Measurements from ENCODE around the gene PRKCA.
"Not testable (repeated sequence)": the region's sequence is repeated elsewhere in the genome, so short reads cannot be mapped to it uniquely, and the experiment has no call there.

Gene PRKCA

DNA sequence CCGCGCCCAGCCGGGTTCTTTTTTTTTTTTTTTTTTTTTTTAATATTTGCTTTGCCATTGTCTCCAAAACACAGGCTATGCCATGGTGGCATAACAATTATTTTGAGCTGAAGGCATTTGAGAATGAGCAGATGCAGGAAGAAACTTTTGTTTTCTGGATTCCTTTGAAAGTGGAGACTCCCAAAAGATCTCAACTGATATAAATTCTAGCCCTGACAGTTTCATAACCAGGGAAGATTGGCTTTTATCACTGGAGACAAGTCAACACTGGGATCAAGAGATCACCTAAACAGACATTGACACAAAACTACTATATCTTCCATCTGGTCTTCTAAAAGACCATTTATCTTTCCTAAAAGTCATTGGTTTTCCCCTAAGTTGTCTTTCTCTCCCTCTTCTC, 10.1 kb upstream of the PRKCA start:
- no peak for DNase-seq

- DNase-seq = no peak
These were observed 6.1 kb upstream of the PRKCA start for GRCh38 chr17:66296289-66296725.

GRCh38 chr17:66297443-66297842, 5.0 kb upstream of the PRKCA start:
- not testable (repeated sequence) for DNase-seq

DNA sequence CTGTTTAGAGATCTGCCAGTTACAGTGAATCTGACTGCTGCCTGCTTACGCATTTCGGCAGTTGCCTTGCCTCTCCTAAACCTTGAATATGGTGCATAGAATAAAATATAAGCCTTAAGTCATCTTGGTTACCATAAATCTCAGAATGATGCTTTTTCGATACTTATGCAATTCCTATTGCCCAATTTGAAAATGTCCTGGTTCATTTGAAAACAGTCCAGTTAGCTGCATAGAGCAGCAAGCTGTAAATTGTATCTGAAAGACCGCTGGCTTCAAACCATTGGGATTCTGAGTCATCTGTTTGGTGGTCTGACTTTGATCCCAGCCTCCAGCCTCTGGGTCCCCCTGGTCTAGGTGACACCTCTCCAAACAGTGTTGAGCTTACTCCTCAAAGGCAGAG, 2.7 kb upstream of the PRKCA start:
- DNase-seq = no peak

GRCh38 chr17:66300956-66301355, 1.5 kb upstream of the PRKCA start:
- DNase-seq = no peak

GRCh38 chr17:66301367-66301863, 998 bp upstream of the PRKCA start:
- no peak for DNase-seq

- peak; percentile 64 for DNase-seq
These were observed 581 bp downstream of the PRKCA start for GRCh38 chr17:66302761-66303626.

DNA sequence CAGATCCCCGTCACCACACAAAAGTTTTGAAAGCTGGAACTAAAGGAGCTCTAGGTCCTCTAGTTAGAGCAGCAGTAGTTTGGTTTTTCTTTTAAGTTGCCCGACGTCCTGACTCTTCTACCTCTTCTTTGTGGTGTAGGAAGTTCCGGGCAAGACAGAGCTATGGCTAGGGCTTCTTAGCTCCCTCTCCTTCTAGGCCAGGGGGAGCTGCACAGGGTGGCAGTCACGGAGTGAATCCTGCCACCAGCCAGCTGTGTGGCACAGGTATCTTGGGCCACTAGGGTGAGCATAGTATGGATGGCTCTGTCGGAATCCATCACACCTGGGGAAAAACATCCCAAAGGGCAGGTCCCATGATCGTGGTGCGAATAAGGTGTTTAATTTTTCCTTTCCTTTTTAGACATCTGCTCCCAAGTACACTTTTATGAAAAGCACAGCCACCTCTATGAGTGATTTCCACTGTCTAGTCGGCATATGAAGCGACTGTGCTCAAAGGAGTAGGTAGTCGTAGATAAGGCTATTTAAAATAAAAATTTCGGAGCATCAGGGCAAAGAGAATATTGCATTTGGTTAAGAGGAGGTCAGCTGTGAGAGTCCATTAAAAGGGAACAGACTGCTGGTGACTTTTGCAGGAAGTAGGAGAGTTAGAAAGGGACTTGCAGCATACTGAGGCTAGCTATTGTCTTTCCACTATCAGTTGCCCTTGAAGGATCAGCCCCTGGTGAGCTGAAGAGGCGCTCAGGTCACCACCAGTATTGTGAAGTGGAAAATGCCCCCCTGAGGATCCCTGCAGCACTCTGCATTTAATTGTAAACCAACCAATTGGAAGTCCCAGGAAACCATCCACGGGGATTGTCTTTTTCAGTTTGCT, 2.1 kb downstream of the PRKCA start:
- DNase-seq = peak; percentile 46

DNA sequence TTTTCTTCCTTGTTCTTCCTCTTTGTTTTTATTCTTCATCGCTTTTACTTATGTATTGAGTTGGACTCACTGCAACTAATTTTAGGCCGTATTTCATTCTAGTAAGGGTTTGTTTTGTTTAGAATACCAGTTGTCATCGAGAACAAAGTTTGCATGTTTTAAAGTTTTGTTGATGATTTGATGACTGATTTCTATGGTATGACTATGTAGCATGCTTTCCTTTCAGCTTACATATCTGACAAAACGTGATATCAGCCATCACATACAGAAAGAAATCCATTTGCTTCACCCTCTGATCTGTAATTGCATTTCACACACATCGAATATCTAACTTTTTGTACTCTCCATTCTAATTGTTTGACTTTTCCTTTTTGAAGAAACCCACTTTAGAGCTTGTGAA, 4.0 kb downstream of the PRKCA start:
- no peak for DNase-seq

- DNase-seq = no peak
These were observed 4.8 kb downstream of the PRKCA start for GRCh38 chr17:66307257-66307656.

DNA sequence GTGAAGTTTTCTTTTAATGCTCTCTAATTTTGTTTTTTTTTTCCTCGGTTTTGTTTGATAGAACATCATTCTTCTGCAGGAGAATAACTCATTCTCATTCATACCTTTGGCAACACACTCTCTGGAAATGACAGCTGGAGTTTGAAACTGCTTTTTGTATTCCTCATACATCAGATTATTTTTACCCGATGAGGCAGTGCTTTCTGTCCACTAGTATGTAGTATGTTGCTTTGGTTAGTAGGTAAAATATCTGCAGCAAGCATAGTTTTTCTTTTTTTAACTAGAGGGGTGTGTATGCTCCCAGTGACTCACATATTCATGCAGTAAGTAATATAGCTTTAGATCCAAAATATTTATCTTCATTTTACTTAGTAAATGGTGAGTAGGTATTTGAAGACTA, 6.4 kb downstream of the PRKCA start:
- no peak for DNase-seq

DNA sequence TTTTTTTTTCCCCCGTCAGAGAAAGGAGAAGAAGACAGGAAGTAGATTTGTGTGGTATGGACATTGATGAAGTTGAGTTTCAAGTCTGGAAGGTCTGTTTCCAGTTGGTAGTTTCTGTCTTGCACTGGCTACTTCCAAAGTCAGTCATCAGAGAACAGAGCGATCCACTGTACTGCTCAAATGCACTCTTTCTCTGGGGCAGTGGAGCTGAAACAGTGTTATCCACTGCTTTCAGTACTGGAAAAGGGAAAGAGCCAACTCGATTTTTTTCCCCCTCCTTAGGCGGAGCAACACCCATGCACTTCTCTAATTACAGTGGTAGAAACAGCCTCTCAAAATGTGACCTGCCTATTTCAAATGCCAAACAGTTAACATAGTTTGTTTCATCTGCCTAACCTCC, 7.4 kb downstream of the PRKCA start:
- no peak for DNase-seq

- peak; percentile 59 for DNase-seq
These were observed 8.2 kb downstream of the PRKCA start for GRCh38 chr17:66310528-66311148.

DNA sequence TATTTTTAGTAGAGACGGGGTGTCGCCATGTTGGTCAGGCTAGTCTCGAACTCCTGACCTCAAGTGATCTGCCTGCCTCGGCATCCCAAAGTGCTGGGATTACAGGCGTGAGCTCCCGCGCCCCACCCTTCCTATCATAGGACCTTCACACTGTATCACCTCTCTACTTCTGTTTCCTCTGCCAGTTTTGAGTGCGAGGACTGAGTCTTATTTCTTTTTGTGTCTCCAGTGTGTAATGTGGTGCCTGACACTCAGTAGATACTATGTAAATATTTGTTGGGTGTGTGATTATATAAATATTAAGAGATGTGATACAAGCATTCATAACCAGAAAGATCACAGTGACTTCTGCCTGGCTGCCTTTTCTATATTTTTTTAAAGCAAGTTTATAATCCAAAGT, 10.5 kb downstream of the PRKCA start:
- DNase-seq = no peak

DNA sequence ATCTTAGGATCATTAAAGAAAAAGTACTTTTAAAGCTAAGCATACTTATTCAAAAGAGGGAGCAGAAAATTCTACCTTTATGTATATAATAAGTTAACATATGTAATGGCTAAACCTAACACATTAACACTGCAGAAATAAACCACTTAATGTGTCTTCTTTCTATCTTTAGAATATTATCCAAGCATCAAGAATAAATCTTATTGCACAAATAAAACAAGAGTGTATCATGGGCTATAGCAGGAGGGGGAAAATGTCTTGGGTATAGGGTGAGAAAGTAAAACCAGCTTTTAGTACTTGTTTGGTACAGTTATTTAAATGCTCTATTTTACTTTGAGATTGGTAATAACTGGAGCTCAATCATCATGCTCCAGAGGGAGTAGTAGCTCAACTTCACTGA, 10.9 kb downstream of the PRKCA start:
- DNase-seq = no peak

DNA sequence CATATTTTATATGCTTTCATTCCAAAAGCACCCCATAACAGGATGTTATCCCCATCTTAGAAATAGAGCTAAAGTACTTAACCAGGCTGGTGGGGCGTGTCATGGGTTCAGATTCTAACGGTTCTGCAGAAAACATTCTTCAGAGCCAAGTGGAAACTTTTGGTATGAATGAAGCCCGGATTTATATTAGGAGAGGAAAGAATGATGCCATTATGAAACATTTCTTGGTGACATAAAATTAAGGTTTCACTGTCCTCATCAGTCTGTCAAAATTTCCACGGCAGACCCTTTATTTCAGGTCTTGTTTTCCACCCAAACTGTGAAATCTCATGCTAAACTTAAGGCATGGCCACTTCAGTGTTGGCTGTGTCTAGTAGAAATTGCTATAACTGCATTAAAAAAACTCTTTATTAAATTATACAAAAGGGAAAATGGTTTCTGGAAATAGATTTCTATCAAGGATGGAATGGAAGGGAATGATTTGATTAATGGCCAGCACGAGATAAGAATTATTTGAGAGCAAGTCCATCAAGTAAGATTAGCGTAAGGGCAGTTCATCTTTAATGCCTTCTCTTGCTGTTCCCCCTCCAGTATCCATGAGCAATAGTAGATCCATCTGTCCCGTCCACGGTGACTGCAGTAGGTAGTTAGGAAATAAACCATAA, 11.7 kb downstream of the PRKCA start:
- DNase-seq = peak; percentile 78

GRCh38 chr17:66317629-66318028, 15.2 kb downstream of the PRKCA start:
- DNase-seq = no peak

- DNase-seq = no peak
These were observed 16.8 kb downstream of the PRKCA start for GRCh38 chr17:66319226-66319625.

DNA sequence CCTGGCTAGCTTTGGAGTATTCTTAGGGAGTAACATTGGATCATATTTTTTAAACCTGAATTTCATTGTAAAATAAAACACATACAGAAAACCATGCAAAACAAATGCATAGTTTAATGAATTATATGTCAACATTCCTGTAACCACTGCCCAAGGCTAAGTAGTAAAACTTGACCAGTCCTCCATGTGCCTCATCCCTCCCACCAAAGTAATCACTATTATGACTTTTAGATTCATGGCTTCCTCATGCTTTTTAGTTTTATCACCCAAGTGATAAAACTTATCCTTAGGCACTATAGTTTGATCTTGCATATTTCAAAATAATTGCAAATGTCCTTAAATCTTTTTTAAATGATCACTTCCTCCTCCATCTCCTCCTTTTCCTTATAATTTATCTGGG, 20.4 kb downstream of the PRKCA start:
- DNase-seq = no peak

GRCh38 chr17:66324381-66325004, 22.1 kb downstream of the PRKCA start:
- not testable (repeated sequence) for DNase-seq

- no peak for DNase-seq
These were observed 24.1 kb downstream of the PRKCA start for GRCh38 chr17:66326476-66327047.

- no peak for DNase-seq
These were observed 28.2 kb downstream of the PRKCA start for GRCh38 chr17:66330646-66331037.

Data from stimulated activated CD4-positive, alpha-beta T cell treated with anti-CD3 and anti-CD28 coated beads, Interleukin-15, amount 100 ng/mL, for 24 hours (primary cell).